Kidney capillary endothelial cell (primary cell): Measurements from ENCODE around the gene RBP2.

Experiments
- DNase-seq: peaks from one replicate; pipeline ENCODE4 v3.0.0-alpha.2; 2018; ENCODE audit warnings: low spot score

Gene RBP2

GRCh38 chr3:139481116-139481515 is 4.8 kb upstream of the RBP2 start:
- DNase-seq = no peak

- DNase-seq = no peak
Measured at GRCh38 chr3:139480585-139480984, 4.3 kb upstream of the RBP2 start.

- DNase-seq = no peak
Measured at GRCh38 chr3:139477710-139478640, 1.7 kb upstream of the RBP2 start.

- DNase-seq = no peak
Measured at GRCh38 chr3:139473155-139473771, 3.1 kb downstream of the RBP2 start.

- no peak for DNase-seq
Measured at GRCh38 chr3:139472380-139473010, 3.8 kb downstream of the RBP2 start.

GRCh38 chr3:139470199-139470598 is 6.1 kb downstream of the RBP2 start:
- no peak for DNase-seq

GRCh38 chr3:139468399-139468798 is 7.9 kb downstream of the RBP2 start:
- no peak for DNase-seq

- DNase-seq = no peak
Measured at GRCh38 chr3:139466360-139466759, 10.0 kb downstream of the RBP2 start.

GRCh38 chr3:139465636-139466035 is 10.7 kb downstream of the RBP2 start:
- DNase-seq = no peak

- DNase-seq = no peak
Measured at GRCh38 chr3:139463466-139463865, 12.8 kb downstream of the RBP2 start.

GRCh38 chr3:139460529-139460928 is 15.8 kb downstream of the RBP2 start:
- DNase-seq = no peak

GRCh38 chr3:139460076-139460475 is 16.2 kb downstream of the RBP2 start:
- no peak for DNase-seq

GRCh38 chr3:139458348-139458747 is 18.0 kb downstream of the RBP2 start:
- DNase-seq = no peak

- no peak for DNase-seq
Measured at GRCh38 chr3:139457066-139457465, 19.2 kb downstream of the RBP2 start.

- no peak for DNase-seq
Measured at GRCh38 chr3:139456386-139456785, 19.9 kb downstream of the RBP2 start.

- DNase-seq = no peak
Measured at GRCh38 chr3:139455855-139456254, 20.5 kb downstream of the RBP2 start.

GRCh38 chr3:139455206-139455605 is 21.1 kb downstream of the RBP2 start:
- no peak for DNase-seq

- DNase-seq = no peak
Measured at GRCh38 chr3:139454346-139454745, 22.0 kb downstream of the RBP2 start.

- DNase-seq = no peak
Measured at GRCh38 chr3:139450159-139450558, 26.2 kb downstream of the RBP2 start.

- DNase-seq = no peak
Measured at GRCh38 chr3:139449566-139449965, 26.8 kb downstream of the RBP2 start.

GRCh38 chr3:139448104-139448503 is 28.2 kb downstream of the RBP2 start:
- no peak for DNase-seq

- no peak for DNase-seq
Measured at GRCh38 chr3:139447486-139447885, 28.8 kb downstream of the RBP2 start.

- no peak for DNase-seq
Measured at GRCh38 chr3:139444446-139444845, 31.9 kb downstream of the RBP2 start.
